ENCODE data around the gene ZNF670.
A peak's percentile ranks its signal among the peaks of the same experiment; 100 is the strongest.

Gene ZNF670

DNA sequence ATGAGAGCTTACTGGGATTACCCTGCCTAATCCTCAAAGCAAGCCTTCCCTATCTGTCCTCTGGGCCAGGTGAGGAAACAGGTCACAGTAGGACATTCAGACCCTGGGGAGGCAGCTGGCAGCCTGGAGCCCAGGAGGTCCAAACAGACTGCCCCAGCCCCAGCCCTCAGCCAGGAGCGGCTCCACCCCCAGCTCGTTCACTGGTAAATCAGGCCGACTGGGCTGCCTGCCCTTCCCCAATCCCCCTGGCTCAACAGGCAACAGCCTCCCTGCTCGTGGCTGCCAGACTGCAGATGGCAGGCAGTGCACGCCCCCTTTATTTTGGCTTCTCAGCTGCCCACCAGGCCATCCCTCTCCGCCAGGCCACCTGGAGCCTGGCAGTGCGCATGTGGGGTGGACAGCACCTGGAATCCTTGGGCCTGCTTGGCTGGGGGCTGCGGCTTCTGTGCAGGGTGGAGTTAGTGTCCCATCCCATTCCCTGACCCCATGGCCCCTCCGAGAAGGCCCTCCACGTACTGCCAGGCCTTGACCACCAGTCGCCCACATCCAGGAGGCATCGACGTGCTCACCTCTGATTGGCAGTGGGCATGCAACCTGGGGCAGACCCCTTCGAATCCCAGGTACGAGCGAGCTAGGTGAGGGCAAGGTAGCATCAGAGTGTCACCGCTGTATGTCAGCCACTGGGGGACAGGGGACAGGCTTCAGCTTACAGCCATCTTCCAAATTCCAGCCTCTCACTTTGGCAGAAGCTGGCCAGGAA, 11.2 kb upstream of the ZNF670 start:
- peak; percentile 97 for DNase-seq
- Histone ChIP-seq H3K4me3 (ENCODE audit: low read depth, low read length) (no peak overlapping the region), H3K27ac (peak overlapping the region; percentile 49), H3K9me3 (ENCODE audit: severe bottlenecking) (peaks cover 2% of the 10 kb centered on the region), H3K27me3 (ENCODE audit: insufficient read depth, low read depth, severe bottlenecking) (no peaks in the 10 kb centered on the region), H3K36me3 (no peaks in the 10 kb centered on the region)
- TF ChIP-seq, protein P1, sequence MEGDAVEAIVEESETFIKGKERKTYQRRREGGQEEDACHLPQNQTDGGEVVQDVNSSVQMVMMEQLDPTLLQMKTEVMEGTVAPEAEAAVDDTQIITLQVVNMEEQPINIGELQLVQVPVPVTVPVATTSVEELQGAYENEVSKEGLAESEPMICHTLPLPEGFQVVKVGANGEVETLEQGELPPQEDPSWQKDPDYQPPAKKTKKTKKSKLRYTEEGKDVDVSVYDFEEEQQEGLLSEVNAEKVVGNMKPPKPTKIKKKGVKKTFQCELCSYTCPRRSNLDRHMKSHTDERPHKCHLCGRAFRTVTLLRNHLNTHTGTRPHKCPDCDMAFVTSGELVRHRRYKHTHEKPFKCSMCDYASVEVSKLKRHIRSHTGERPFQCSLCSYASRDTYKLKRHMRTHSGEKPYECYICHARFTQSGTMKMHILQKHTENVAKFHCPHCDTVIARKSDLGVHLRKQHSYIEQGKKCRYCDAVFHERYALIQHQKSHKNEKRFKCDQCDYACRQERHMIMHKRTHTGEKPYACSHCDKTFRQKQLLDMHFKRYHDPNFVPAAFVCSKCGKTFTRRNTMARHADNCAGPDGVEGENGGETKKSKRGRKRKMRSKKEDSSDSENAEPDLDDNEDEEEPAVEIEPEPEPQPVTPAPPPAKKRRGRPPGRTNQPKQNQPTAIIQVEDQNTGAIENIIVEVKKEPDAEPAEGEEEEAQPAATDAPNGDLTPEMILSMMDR (IDR thresholded peaks at IDR 0.05; ENCODE audit: low read depth, low read length) = no peak

DNA sequence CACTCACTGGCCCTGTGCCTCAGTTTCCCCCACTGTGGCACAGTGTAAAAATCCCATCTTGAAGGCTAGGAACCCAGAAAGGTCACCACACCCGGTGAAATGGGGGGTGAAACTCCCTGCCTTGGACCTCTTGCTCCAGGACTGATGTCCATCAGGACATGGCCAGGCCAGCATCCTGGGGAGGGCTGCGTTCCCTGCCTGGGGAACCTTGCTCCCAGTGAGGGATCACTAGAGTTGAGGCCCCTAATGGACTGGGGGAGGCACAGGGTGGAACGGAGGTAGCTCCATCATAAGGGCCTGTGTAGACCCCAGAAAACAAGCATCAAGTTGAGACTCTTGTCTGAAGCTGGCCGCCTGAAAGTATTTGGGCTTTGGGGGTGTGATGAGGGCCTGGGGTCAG, 10.4 kb upstream of the ZNF670 start:
- Histone ChIP-seq H3K27me3 (ENCODE audit: insufficient read depth, low read depth, severe bottlenecking) (no peaks in the 10 kb centered on the region), H3K9me3 (ENCODE audit: severe bottlenecking) (peaks cover 5% of the 10 kb centered on the region), H3K36me3 (no peaks in the 10 kb centered on the region), H3K4me3 (ENCODE audit: low read depth, low read length) (no peak overlapping the region), H3K27ac (peak overlapping the region; percentile 30)
- TF ChIP-seq, protein P1 (IDR thresholded peaks at IDR 0.05; ENCODE audit: low read depth, low read length) = no peak
- DNase-seq = no peak

DNA sequence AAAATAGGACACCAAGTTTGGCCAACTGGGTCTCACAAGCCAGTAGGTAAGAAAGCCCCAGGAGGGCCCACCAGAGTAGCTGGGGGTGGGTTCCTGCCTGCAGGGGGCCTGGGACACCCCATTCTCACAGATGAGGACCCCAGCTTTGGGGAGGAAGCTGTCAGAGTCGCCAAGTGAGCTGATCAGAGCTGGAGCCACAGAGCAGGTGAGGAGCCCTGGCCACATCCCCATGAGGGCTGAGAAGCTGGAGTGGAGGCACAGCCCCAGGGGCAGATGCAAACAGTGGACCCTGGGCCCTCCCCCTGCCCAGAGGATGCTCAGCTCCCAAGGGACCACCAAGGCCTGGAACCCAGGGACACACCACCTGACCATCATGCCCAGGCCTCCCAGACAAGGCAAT, 8.6 kb upstream of the ZNF670 start:
- Histone ChIP-seq H3K27ac (no peak overlapping the region), H3K9me3 (ENCODE audit: severe bottlenecking) (peaks cover 7% of the 10 kb centered on the region), H3K27me3 (ENCODE audit: insufficient read depth, low read depth, severe bottlenecking) (no peaks in the 10 kb centered on the region), H3K36me3 (no peaks in the 10 kb centered on the region), H3K4me3 (ENCODE audit: low read depth, low read length) (no peak overlapping the region)
- no peak for DNase-seq
- TF ChIP-seq, protein P1 (IDR thresholded peaks at IDR 0.05; ENCODE audit: low read depth, low read length) = no peak

DNA sequence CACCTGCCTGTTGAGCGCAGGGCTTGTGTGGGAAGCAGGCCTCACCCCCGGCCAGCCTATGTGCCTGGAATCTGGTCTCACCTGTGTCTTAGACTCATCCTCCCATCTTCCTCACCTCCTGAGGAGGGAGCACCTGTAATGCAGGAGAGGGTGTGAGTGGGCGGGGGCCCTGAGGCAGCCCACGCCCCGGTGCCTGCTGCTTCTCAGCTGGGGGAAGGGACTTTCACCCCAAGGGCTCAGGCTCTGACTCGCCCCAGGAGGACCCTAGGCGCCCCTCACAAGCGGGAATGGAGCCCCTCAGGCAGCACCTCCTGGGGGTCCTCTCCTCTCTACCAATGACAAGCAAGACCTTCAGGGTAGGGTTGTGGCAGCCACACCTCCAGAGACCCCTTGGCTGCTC, 6.7 kb upstream of the ZNF670 start:
- TF ChIP-seq, protein P1 (IDR thresholded peaks at IDR 0.05; ENCODE audit: low read depth, low read length) = no peak
- peaks cover 8% of the 10 kb centered on the region for H3K9me3 ChIP-seq (ENCODE audit: severe bottlenecking)
- no peak for DNase-seq

DNA sequence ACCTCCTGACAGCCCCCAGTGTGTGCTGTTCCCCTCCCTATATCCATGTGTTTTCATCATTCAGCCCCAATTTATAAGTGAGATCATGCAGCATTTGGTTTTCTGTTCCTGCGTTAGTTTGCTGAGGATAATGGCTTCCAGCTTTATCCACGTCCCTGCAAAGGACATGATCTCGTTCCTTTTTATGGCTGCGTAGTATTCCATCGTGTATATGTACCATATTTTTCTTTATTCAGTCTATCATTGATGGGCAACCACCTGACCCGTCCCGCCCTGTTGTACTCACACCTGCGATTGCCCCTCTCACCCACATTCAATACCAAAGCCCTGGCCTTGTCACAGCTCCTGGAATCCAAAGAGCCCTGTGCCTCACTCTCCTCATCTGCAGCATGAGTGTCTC, 6.2 kb upstream of the ZNF670 start:
- no peak for DNase-seq
- TF ChIP-seq, protein P1 (IDR thresholded peaks at IDR 0.05; ENCODE audit: low read depth, low read length) = no peak
- H3K36me3 ChIP-seq = no peaks in the 10 kb centered on the region
- no peak overlapping the region for H3K4me3 ChIP-seq (ENCODE audit: low read depth, low read length)
- peaks cover 8% of the 10 kb centered on the region for H3K9me3 ChIP-seq (ENCODE audit: severe bottlenecking)
- H3K27ac ChIP-seq = no peak overlapping the region
- no peaks in the 10 kb centered on the region for H3K27me3 ChIP-seq (ENCODE audit: insufficient read depth, low read depth, severe bottlenecking)

More for the DNA sequence above, 6.7 kb upstream of the ZNF670 start:
- Histone ChIP-seq H3K4me3 (ENCODE audit: low read depth, low read length) (no peak overlapping the region), H3K27me3 (ENCODE audit: insufficient read depth, low read depth, severe bottlenecking) (no peaks in the 10 kb centered on the region), H3K27ac (no peak overlapping the region), H3K36me3 (no peaks in the 10 kb centered on the region)

Measured in WERI-Rb-1 (cell line).